H1 (cell line): Measurements from ENCODE around the gene CD3D. TPM values are rescaled to one million over a fixed set of nuclear protein-coding genes. Genes with fewer than 3 reads are reported as not detected.

Experiments
- CTCF ChIA-PET: fragments of 300-600 bp; sonication (Branson Sonifier 250); formaldehyde crosslinking; loops from one replicate; lab custom pipeline; 2021; ENCODE audit not compliant: partially characterized antibody; lab: Charles Lee
- POLR2A ChIA-PET: fragments of 300-600 bp; sonication (Branson Sonifier 250); formaldehyde crosslinking; loops from one replicate; lab custom pipeline; 2021; ENCODE audit warnings: inconsistent platforms; ENCODE audit not compliant: partially characterized antibody; lab: Charles Lee
- DNase-seq, 2 experiments: peaks; one replicate each; pipeline versions ENCODE4 v3.0.0 to v3.0.0-alpha.2; 2010 to 2022; ENCODE audit warnings: low spot score in 2 of 2, low read depth in 1 of 2, mixed read lengths in 1 of 2
- FAIRE-seq: peaks from 2 replicates; lab custom pipeline; 2011; peaks lifted over from hg19 to GRCh38; lab: Jason Lieb, UNC
- H2AFZ ChIP-seq: 2 replicates; pipeline ENCODE4 v1.8.1; 2012; ENCODE audit warnings: low read length, inconsistent platforms
- H2AK5ac ChIP-seq: 2 replicates; pipeline ENCODE4 v1.6.1; 2013; ENCODE audit warnings: low read depth, low read length
- H2BK120ac ChIP-seq: replicated peaks from 2 replicates; pipeline ENCODE3; 2013; ENCODE audit warnings: low read depth, low read length, inconsistent platforms
- H2BK12ac ChIP-seq: 2 replicates; pipeline ENCODE4 v1.6.1; 2013; ENCODE audit warnings: low read depth, low read length
- H2BK15ac ChIP-seq: 2 replicates; pipeline ENCODE4 v1.6.1; 2013; ENCODE audit warnings: low read length
- H2BK20ac ChIP-seq: 2 replicates; pipeline ENCODE4 v1.6.1; 2013; ENCODE audit warnings: low read length
- H2BK5ac ChIP-seq: 2 replicates; pipeline ENCODE4 v1.6.1; 2013; ENCODE audit warnings: low read depth, low read length
- H3K14ac ChIP-seq: 2 replicates; pipeline ENCODE4 v1.6.1; 2013; ENCODE audit warnings: inconsistent platforms; ENCODE audit not compliant: insufficient read length
- H3K18ac ChIP-seq: 2 replicates; pipeline ENCODE4 v1.6.1; 2013; ENCODE audit warnings: low read length; ENCODE audit errors: extremely low read depth
- H3K23ac ChIP-seq: 2 replicates; pipeline ENCODE4 v1.6.1; 2013; ENCODE audit warnings: inconsistent platforms; ENCODE audit not compliant: insufficient read length
- H3K23me2 ChIP-seq: 2 replicates; pipeline ENCODE4 v1.6.1; 2013; ENCODE audit warnings: low read depth, low read length
- H3K27ac ChIP-seq: 2 replicates; pipeline ENCODE4 v1.6.1; 2011; ENCODE audit warnings: low read depth, low read length, inconsistent platforms
- H3K27me3 ChIP-seq, 4 experiments: replicated peaks in 1 of 4; 1 replicate in 1 of 4; 2 replicates in 3 of 4; pipeline versions ENCODE4 v1.6.1 to v1.8.1; 2011 to 2013; ENCODE audit warnings: low read length in 3 of 4, mild to moderate bottlenecking in 3 of 4, inconsistent platforms in 2 of 4, mixed read lengths in 2 of 4, moderate library complexity in 1 of 4; ENCODE audit not compliant: control insufficient read depth in 3 of 4, insufficient read depth in 3 of 4; ENCODE audit errors: extremely low read depth in 1 of 4
- H3K36me3 ChIP-seq, 4 experiments: 2 replicates each; pipeline versions ENCODE4 v1.6.1 to v1.8.1; 2011 to 2013; ENCODE audit warnings: mild to moderate bottlenecking in 4 of 4, low read length in 3 of 4, moderate library complexity in 2 of 4, control low read depth in 1 of 4, inconsistent platforms in 1 of 4; ENCODE audit not compliant: insufficient read depth in 4 of 4, control insufficient read depth in 2 of 4
- H3K4ac ChIP-seq: replicated peaks from 2 replicates; pipeline ENCODE3; 2013; ENCODE audit warnings: low read length, low read depth, mixed read lengths, inconsistent platforms; ENCODE audit not compliant: insufficient read length
- H3K4me1 ChIP-seq, 4 experiments: replicated peaks in 1 of 4; 1 replicate in 1 of 4; 2 replicates in 3 of 4; pipeline versions ENCODE4 v1.6.1 to v1.8.1; 2011 to 2013; ENCODE audit warnings: low read length in 3 of 4, inconsistent platforms in 2 of 4, mixed read lengths in 1 of 4; ENCODE audit not compliant: insufficient read depth in 4 of 4, control insufficient read depth in 3 of 4
- H3K4me2 ChIP-seq, 2 experiments: 2 replicates each; pipeline versions ENCODE4 v1.6.1 to v1.8.1; 2011 to 2013; ENCODE audit warnings: low read depth in 2 of 2, low read length in 2 of 2, control low read depth in 1 of 2, inconsistent platforms in 1 of 2, mild to moderate bottlenecking in 1 of 2; ENCODE audit not compliant: insufficient read depth in 1 of 2
- H3K4me3 ChIP-seq, 4 experiments: fragments of 200-600, 300-600 bp in 1 of 4; sonication (generic), shearing (Covaris generic), sonication (Bioruptor Twin) in 1 of 4; 2 replicates each; pipeline versions ENCODE4 v1.5.1 to v1.8.1; 2011 to 2016; ENCODE audit warnings: low read length in 4 of 4, low read depth in 3 of 4, control low read depth in 2 of 4, inconsistent platforms in 2 of 4, mild to moderate bottlenecking in 2 of 4, mixed read lengths in 1 of 4, moderate library complexity in 1 of 4; ENCODE audit not compliant: insufficient read depth in 2 of 4; ENCODE audit errors: extremely low read depth in 1 of 4
- H3K56ac ChIP-seq: replicated peaks from 2 replicates; pipeline ENCODE3; 2013; ENCODE audit warnings: low read depth, mild to moderate bottlenecking, mixed read lengths, low read length, inconsistent platforms; ENCODE audit not compliant: insufficient read length
- H3K79me1 ChIP-seq: 2 replicates; pipeline ENCODE4 v1.6.1; 2013; ENCODE audit warnings: low read depth, low read length, control low read depth
- H3K79me2 ChIP-seq, 2 experiments: 2 replicates each; pipeline versions ENCODE4 v1.6.1 to v1.8.1; 2012 to 2013; ENCODE audit warnings: low read length in 2 of 2, mild to moderate bottlenecking in 2 of 2, inconsistent platforms in 1 of 2; ENCODE audit not compliant: insufficient read depth in 2 of 2, control insufficient read depth in 1 of 2
- H3K9ac ChIP-seq, 4 experiments: replicated peaks in 1 of 4; 1 replicate in 1 of 4; 2 replicates in 3 of 4; pipeline versions ENCODE4 v1.6.1 to v1.8.1; 2011 to 2013; ENCODE audit warnings: low read depth in 3 of 4, low read length in 3 of 4, control low read depth in 2 of 4, mild to moderate bottlenecking in 2 of 4, moderate library complexity in 2 of 4, inconsistent platforms in 1 of 4; ENCODE audit errors: extremely low read depth in 1 of 4
- H3K9me3 ChIP-seq, 2 experiments: 2 replicates each; pipeline versions ENCODE4 v1.6.1 to v1.8.1; 2012 to 2013; ENCODE audit warnings: mild to moderate bottlenecking in 2 of 2, moderate library complexity in 2 of 2, control low read depth in 1 of 2, inconsistent platforms in 1 of 2, low read depth in 1 of 2, low read length in 1 of 2, mixed read lengths in 1 of 2; ENCODE audit not compliant: insufficient read depth in 2 of 2
- H4K20me1 ChIP-seq, 2 experiments: replicated peaks in 1 of 2; 2 replicates each; pipeline versions ENCODE3 to v1.8.1; 2011 to 2013; ENCODE audit warnings: inconsistent platforms in 2 of 2, low read length in 2 of 2, mild to moderate bottlenecking in 1 of 2; ENCODE audit not compliant: insufficient read depth in 2 of 2, control insufficient read depth in 1 of 2
- H4K5ac ChIP-seq: 2 replicates; pipeline ENCODE4 v1.6.1; 2013; ENCODE audit warnings: low read length, low read depth, mixed read lengths, inconsistent platforms; ENCODE audit not compliant: insufficient read length
- H4K8ac ChIP-seq: 2 replicates; pipeline ENCODE4 v1.8.0; 2013; ENCODE audit warnings: mild to moderate bottlenecking, moderate library complexity, low read length, inconsistent platforms; ENCODE audit not compliant: insufficient read depth; ENCODE audit errors: extremely low read depth
- H4K91ac ChIP-seq: replicated peaks from 2 replicates; pipeline ENCODE3; 2013; ENCODE audit warnings: low read length, mixed read lengths, inconsistent platforms; ENCODE audit not compliant: insufficient read length
- BRCA1 ChIP-seq: IDR thresholded peaks from 2 replicates; pipeline ENCODE4 v1.6.1; 2012; ENCODE audit warnings: low read depth, low read length, improper control_type of control experiment
- CBX5 ChIP-seq: fragments of 300-800, 300-1000 bp; sonication (generic); IDR thresholded peaks from 2 replicates; pipeline ENCODE4 v1.7.1; 2016; ENCODE audit warnings: antibody characterized with exemption, low read length, low read depth
- CHD2 ChIP-seq: IDR thresholded peaks from 2 replicates; pipeline ENCODE4 v1.6.1; 2012; ENCODE audit warnings: low read length, improper control_type of control experiment
- EP300 ChIP-seq, 2 experiments: IDR thresholded peaks; 1 replicate in 1 of 2; 2 replicates in 1 of 2; pipeline ENCODE4 v1.6.1; 2011 to 2012; ENCODE audit warnings: low read depth in 2 of 2, low read length in 2 of 2, mild to moderate bottlenecking in 2 of 2, borderline replicate concordance in 1 of 2, inconsistent platforms in 1 of 2, moderate library complexity in 1 of 2
- EZH2 ChIP-seq: fragments of 200-600 bp; sonication (generic); IDR thresholded peaks from 2 replicates; pipeline ENCODE4 v1.7.1; 2012; ENCODE audit warnings: low read depth, mild to moderate bottlenecking, moderate library complexity, low read length, inconsistent platforms; ENCODE audit not compliant: severe bottlenecking
- NRF1 ChIP-seq: IDR thresholded peaks from 2 replicates; pipeline ENCODE4 v1.6.1; 2011; ENCODE audit warnings: mild to moderate bottlenecking, low read depth, low read length, improper control_type of control experiment
- PHF8 ChIP-seq: fragments of 200-600 bp; sonication (generic); conservative IDR thresholded peaks from 2 replicates; pipeline ENCODE4 v1.7.1; 2012; ENCODE audit warnings: low read depth, mild to moderate bottlenecking, inconsistent platforms, low read length, moderate library complexity
- POLR2A ChIP-seq, 2 experiments: IDR thresholded peaks; 1 replicate in 1 of 2; 2 replicates in 1 of 2; pipeline ENCODE4 v1.6.1; 2011; ENCODE audit warnings: low read depth in 2 of 2, low read length in 2 of 2, mild to moderate bottlenecking in 2 of 2; ENCODE audit errors: control extremely low read depth in 1 of 2
- SIN3A ChIP-seq, 2 experiments: IDR thresholded peaks in 1 of 2; conservative IDR thresholded peaks in 1 of 2; 2 replicates each; pipeline ENCODE4 v1.6.1; 2011 to 2012; ENCODE audit warnings: low read length in 2 of 2, improper control_type of control experiment in 1 of 2, low read depth in 1 of 2, mild to moderate bottlenecking in 1 of 2
- TAF7 ChIP-seq: optimal IDR thresholded peaks from 2 replicates; pipeline ENCODE3; 2011; ENCODE audit warnings: low read depth, mild to moderate bottlenecking, inconsistent platforms, low read length, moderate library complexity, borderline replicate concordance
- TBP ChIP-seq: IDR thresholded peaks from 2 replicates; pipeline ENCODE4 v1.6.1; 2011; ENCODE audit warnings: low read depth, low read length, improper control_type of control experiment
- TCF12 ChIP-seq: IDR thresholded peaks from 2 replicates; pipeline ENCODE4 v1.6.1; 2011; ENCODE audit warnings: low read depth, mild to moderate bottlenecking, low read length
- TEAD4 ChIP-seq: IDR thresholded peaks from 2 replicates; pipeline ENCODE4 v1.6.1; 2012; ENCODE audit warnings: low read depth, low read length, inconsistent platforms, mixed read lengths
- WGBS, 2 experiments: shearing (Covaris generic) in 1 of 2; methylation state at CpG; one replicate each; pipeline versions ENCODE4 v1.1.6 to v1.1.7; 2013 to 2015; ENCODE audit warnings: low lambda C conversion rate in 2 of 2, mixed read lengths in 2 of 2, inconsistent platforms in 1 of 2, low coverage in 1 of 2, missing lambda C conversion rate in 1 of 2; ENCODE audit not compliant: insufficient replicate concordance in 2 of 2, insufficient coverage in 1 of 2, insufficient read length in 1 of 2; ENCODE audit errors: extremely low coverage in 1 of 2, missing lambda C conversion rate in 1 of 2; 5-methylcytosine and 5-hydroxymethylcytosine counted together
- polyA plus RNA-seq, 7 experiments: library from polyadenylated mRNA; depleted of rRNA in 3 of 7; stranded (reverse) in 5 of 7; unstranded in 2 of 7; fragments of >200 nt in 5 of 7; fragments of 200-250 nt in 2 of 7; gene quantifications; 1 replicate in 5 of 7; 2 replicates in 1 of 7; 4 replicates in 1 of 7; pipeline versions ENCODE4 v1.2.1 to v1.2.3, GENCODE V29; 2011 to 2013; ENCODE audit warnings: missing spikeins in 2 of 7, mixed read lengths in 2 of 7
- total RNA-seq: library from RNA; stranded (reverse); fragmentation: NEBNext Ultra II Directional; extraction: Animal tissue kit (Norgen Biotek cat#: 25700); gene quantifications from 2 replicates; pipeline ENCODE4 v1.2.1, GENCODE V29; 2021

The CD3D gene
- total and polyA plus RNA-seq, 2 of the 8 experiments (the other 6 are each of a cell fraction or from before 2014, with no cell fraction given): not detected

DNA sequence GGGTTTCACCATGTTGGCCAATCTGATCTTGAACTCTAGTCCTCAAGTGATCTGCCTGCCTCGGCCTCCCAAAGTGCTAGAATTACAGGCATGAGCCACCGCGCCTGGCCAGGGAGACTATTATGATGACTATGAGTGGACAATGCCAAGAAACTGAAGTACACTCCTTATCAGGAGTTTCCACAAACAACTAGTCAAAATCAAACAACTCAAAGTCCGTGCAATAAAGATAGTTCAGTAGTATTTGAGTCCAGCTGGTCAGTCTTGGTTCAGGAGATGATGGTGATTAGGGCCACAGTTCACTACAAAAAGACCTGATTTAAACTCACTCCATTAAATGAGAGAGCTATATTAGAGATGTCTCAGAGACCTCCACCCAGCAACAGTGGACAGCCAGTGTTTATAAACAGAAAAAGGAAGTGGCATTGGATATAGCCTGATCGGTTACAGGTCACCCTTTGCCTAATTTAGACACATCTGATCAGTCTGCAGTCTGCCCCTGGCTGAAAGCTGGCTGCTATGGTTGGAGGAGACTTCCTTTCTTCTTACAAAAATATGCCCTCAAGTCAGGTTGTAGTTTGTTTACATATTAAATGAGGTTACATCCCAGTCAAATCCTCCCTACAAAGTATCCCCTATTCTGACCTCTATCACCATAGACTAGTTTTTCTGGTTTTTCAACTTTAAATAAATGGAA is 21.0 kb downstream of the CD3D start:
- Histone ChIP-seq H3K79me1 (no peaks in the 10 kb centered on the region), H2BK15ac (no peak overlapping the region), H3K4me2 (no peak overlapping the region), H3K9me3 (no peaks in the 10 kb centered on the region), H3K23ac (no peak overlapping the region), H2BK20ac (no peak overlapping the region), H3K18ac (no peak overlapping the region), H3K27me3 (peaks cover 0 to 4% (median 0%) of the 10 kb centered on the region in 4 experiments; a peak in 2 of 7 replicates), H3K27ac (no peak overlapping the region), H3K14ac (no peak overlapping the region), H4K8ac (no peak overlapping the region), H3K23me2 (peaks cover under 1% of the 10 kb centered on the region; the same call in 1 of the 2 replicates), H2AK5ac (no peak overlapping the region), H3K4me3 (no peak overlapping the region), H3K9ac (no peak overlapping the region), H3K4me1 (peaks cover 0 to 2% (median under 1%) of the 10 kb centered on the region in 4 experiments; a peak in 3 of 7 replicates), H4K5ac (no peak overlapping the region), H2AFZ (no peak overlapping the region), H3K36me3 (no peaks in the 10 kb centered on the region), H4K91ac (no peak overlapping the region), H2BK5ac (no peak overlapping the region), H2BK120ac (no peak overlapping the region), H2BK12ac (no peak overlapping the region), H3K4ac (no peak overlapping the region), H4K20me1 (no peaks in the 10 kb centered on the region), H3K79me2 (no peaks in the 10 kb centered on the region), H3K56ac (no peak overlapping the region)
- CTCF ChIA-PET: no interaction called here
- DNase-seq: no peak
- WGBS, 2 experiments: 83% methylated on average over 5 of the region's 5 CpGs; no CpG with 5 or more reads in 1 of the 2 experiments
- POLR2A ChIA-PET: no interaction called here
- no peak for FAIRE-seq
- TF ChIP-seq SIN3A (conservative IDR thresholded peaks at IDR 0.05 in 1 of 2, IDR thresholded peaks at IDR 0.05 in 1 of 2; ENCODE audit: low read depth in 1 of 2, low read length in 2 of 2) (no peak), EP300 (IDR thresholded peaks at IDR 0.05; ENCODE audit: borderline replicate concordance in 1 of 2, low read depth in 2 of 2, low read length in 2 of 2) (no peak), PHF8 (no peak), BRCA1 (no peak), TBP (no peak), EZH2 (no peak), CBX5 (no peak), NRF1 (no peak), POLR2A (IDR thresholded peaks at IDR 0.05; ENCODE audit: control extremely low read depth in 1 of 2, low read depth in 2 of 2, low read length in 2 of 2) (no peak), TEAD4 (no peak), CHD2 (no peak), TCF12 (no peak), TAF7 (no peak)
